A673 (cell line): Measurements from ENCODE around the gene MSH5. TPM values are rescaled to one million over a fixed set of nuclear protein-coding genes. Genes with fewer than 3 reads are reported as not detected.
A peak's percentile ranks its signal among the peaks of the same experiment; 100 is the strongest.

Source experiments
- BruUV-seq: library from RNA; stranded (reverse); fragments of 400-500 nt; replicated peaks from 2 replicates; lab custom pipeline; 2021; lab: Mats Ljungman, UMichigan
- CTCF ChIA-PET: fragments of 300-600 bp; sonication (Branson Sonifier 250); formaldehyde crosslinking; loops from one replicate; lab custom pipeline; 2022; ENCODE audit warnings: antibody characterized with exemption; lab: Charles Lee
- POLR2A ChIA-PET: fragments of 300-600 bp; sonication (Branson Sonifier 250); formaldehyde crosslinking; loops from one replicate; lab custom pipeline; 2022; ENCODE audit warnings: antibody characterized with exemption; ENCODE audit not compliant: low non-redundant PET; lab: Charles Lee
- DNase-seq: peaks from one replicate; pipeline ENCODE4 v3.0.0-alpha.2; 2015; ENCODE audit warnings: low spot score
- H3K27ac ChIP-seq: fragments of 200-600 bp; sonication (generic); 2 replicates; pipeline ENCODE4 v1.5.1; 2016; ENCODE audit warnings: mixed run types, low read depth, mild to moderate bottlenecking, mixed read lengths, antibody characterized with exemption, low read length; ENCODE audit not compliant: poor library complexity, severe bottlenecking
- H3K27me3 ChIP-seq: fragments of 200-600 bp; sonication (generic); replicated peaks from 2 replicates; pipeline ENCODE4 v1.6.1; 2017; ENCODE audit warnings: mixed run types, low read depth, mild to moderate bottlenecking, mixed read lengths, antibody characterized with exemption, low read length; ENCODE audit not compliant: insufficient read depth, poor library complexity
- H3K36me3 ChIP-seq: fragments of 200-600 bp; sonication (generic); 2 replicates; pipeline ENCODE4 v1.6.1; 2016; ENCODE audit warnings: mixed run types, mild to moderate bottlenecking, mixed read lengths, antibody characterized with exemption, low read length; ENCODE audit not compliant: insufficient read depth, poor library complexity, severe bottlenecking
- H3K4me1 ChIP-seq: fragments of 200-600 bp; sonication (generic); 2 replicates; pipeline ENCODE4 v1.6.1; 2017; ENCODE audit warnings: mixed run types, mild to moderate bottlenecking, mixed read lengths, antibody characterized with exemption, low read length; ENCODE audit not compliant: insufficient read depth, poor library complexity, severe bottlenecking
- H3K4me3 ChIP-seq: fragments of 200-600 bp; sonication (generic); 2 replicates; pipeline ENCODE4 v1.5.1; 2016; ENCODE audit warnings: low read depth, mixed run types, mild to moderate bottlenecking, mixed read lengths, low read length; ENCODE audit not compliant: poor library complexity, severe bottlenecking
- H3K9me3 ChIP-seq: fragments of 200-600 bp; sonication (generic); 2 replicates; pipeline ENCODE4 v1.6.1; 2016; ENCODE audit warnings: mixed run types, low read depth, mild to moderate bottlenecking, mixed read lengths, antibody characterized with exemption, low read length; ENCODE audit not compliant: poor library complexity, severe bottlenecking
- CTCF ChIP-seq: fragments of 300-800, 200-600 bp; sonication (generic); conservative IDR thresholded peaks from 2 replicates; pipeline ENCODE4 v1.5.1; 2017; ENCODE audit warnings: low read depth, mild to moderate bottlenecking, antibody characterized with exemption, low read length, moderate library complexity, mixed read lengths
- EZH2 ChIP-seq: fragments of 200-600 bp; sonication (generic); IDR thresholded peaks from 2 replicates; pipeline ENCODE4 v1.6.1; 2017; ENCODE audit warnings: borderline replicate concordance, low read depth, mild to moderate bottlenecking, mixed read lengths, antibody characterized with exemption, low read length; ENCODE audit not compliant: poor library complexity, severe bottlenecking
- intact Hi-C: fragments of 100-400 bp; cut with micrococcal nuclease; formaldehyde crosslinking; loops from one replicate; pipeline ENCODE4 v1.10.0; 2022; ENCODE audit not compliant: unreplicated experiment
- total RNA-seq: library from RNA; stranded (reverse); gene quantifications from 2 replicates; pipeline ENCODE4 v1.2.3, GENCODE V29; 2021

MSH5 gene
- total RNA-seq, 1 experiment from 2014 or later: 76.4 TPM

DNA sequence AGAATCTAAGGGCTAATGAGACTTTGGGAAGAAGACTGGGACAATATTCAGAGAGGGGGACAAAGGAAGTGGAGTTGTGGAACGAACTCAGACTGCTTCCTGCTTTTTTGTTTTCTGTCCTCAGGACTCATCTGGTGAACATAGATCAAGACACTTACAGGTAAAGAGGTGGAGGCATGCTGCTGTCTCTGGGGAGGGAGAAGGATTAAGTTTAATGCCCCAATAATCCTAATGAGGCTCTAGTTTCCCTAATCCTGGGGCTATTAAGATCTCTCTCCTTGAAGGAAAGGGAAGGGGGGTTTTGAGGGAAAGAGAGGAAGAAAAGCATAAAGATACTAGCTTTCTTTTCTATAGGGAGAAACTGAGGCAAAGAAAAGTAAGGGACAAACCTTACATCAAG is 4.6 kb downstream of the MSH5 start:
- Histone ChIP-seq H3K27ac (peak overlapping the region; percentile 57), H3K36me3 (peaks cover 48% of the 10 kb centered on the region), H3K4me1 (peaks cover 7% of the 10 kb centered on the region), H3K27me3 (no peaks in the 10 kb centered on the region), H3K4me3 (no peak overlapping the region), H3K9me3 (no peaks in the 10 kb centered on the region)
- BruUV-seq: no TSS peak
- POLR2A ChIA-PET: no interaction called here
- TF ChIP-seq CTCF: no peak
- TF ChIP-seq EZH2: no peak
- CTCF ChIA-PET: no interaction called here
- intact Hi-C loops: no loop called here
- no peak for DNase-seq

GRCh38 chr6:31749301-31750036 is 9.7 kb downstream of the MSH5 start:
- no peaks in the 10 kb centered on the region for H3K9me3 ChIP-seq
- intact Hi-C loops: no loop called here
- no peaks in the 10 kb centered on the region for H3K4me1 ChIP-seq
- H3K4me3 ChIP-seq: no peak overlapping the region
- H3K27ac ChIP-seq: no peak overlapping the region
- no TSS peak for BruUV-seq
- ChIA-PET CTCF (no interaction called here), POLR2A (no interaction called here)
- TF ChIP-seq CTCF: no peak
- no peak for TF ChIP-seq EZH2
- DNase-seq: no peak
- H3K27me3 ChIP-seq: no peaks in the 10 kb centered on the region
- peaks cover 24% of the 10 kb centered on the region for H3K36me3 ChIP-seq

- Histone ChIP-seq H3K4me1 (no peaks in the 10 kb centered on the region), H3K36me3 (peaks cover 24% of the 10 kb centered on the region), H3K27ac (no peak overlapping the region), H3K4me3 (no peak overlapping the region), H3K9me3 (no peaks in the 10 kb centered on the region), H3K27me3 (no peaks in the 10 kb centered on the region)
- no peak for TF ChIP-seq EZH2
- TF ChIP-seq CTCF: no peak
- intact Hi-C loops: no loop called here
- no TSS peak for BruUV-seq
- CTCF ChIA-PET: no interaction called here
- POLR2A ChIA-PET: no interaction called here
- DNase-seq: no peak
Measured at GRCh38 chr6:31750411-31751022, 10.7 kb downstream of the MSH5 start.
